Measurements from ENCODE around the gene ANO3. TPM values are rescaled to one million over a fixed set of nuclear protein-coding genes. Genes with fewer than 3 reads are reported as not detected.

Gene ANO3
- total RNA-seq, 2 experiments from 2014 or later = not detected

DNA sequence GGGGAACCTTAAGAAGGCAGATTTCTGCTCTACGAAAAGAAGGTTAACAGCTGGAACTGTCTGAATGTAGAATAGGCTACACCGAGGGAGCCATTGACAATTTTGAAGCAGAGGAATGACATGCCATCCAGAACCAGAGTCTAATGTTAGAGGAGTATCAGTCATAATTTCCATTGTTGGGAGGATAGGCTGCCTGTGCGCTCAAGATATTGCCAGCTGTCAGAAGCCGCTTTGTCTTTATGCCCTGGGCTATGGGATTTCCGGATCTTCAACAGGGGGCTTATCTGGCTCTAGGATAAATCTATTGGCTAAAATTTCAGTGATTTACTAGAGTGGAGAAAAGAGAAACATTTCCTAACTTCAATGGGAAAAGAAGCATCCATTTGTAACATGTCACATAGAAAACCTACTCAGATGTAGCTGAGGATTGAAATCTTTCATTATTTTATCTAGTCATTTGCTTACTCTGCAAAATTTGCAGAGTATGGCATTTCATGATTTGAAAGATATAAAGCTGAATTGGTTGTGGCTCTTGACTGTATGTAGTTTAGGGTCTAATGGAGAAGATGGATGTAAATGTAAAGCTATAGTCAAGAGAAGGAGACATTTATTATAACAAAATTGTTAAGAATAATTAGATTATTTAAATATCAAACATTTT lies 78.9 kb downstream of the ANO3 start:
- no peak for DNase-seq
- CTCF ChIA-PET = no interaction called here
- Mint-ChIP-seq H3K4me3 (no peak overlapping the region), H3K27me3 (no peaks in the 10 kb centered on the region), H3K27ac (no peak overlapping the region), H3K4me1 (ENCODE audit: low read depth) (no peaks in the 10 kb centered on the region), H3K9me3 (no peaks in the 10 kb centered on the region), H3K36me3 (no peaks in the 10 kb centered on the region)
- POLR2A ChIA-PET = no interaction called here
- intact Hi-C loops (cut with micrococcal nuclease) = no loop called here

DNA sequence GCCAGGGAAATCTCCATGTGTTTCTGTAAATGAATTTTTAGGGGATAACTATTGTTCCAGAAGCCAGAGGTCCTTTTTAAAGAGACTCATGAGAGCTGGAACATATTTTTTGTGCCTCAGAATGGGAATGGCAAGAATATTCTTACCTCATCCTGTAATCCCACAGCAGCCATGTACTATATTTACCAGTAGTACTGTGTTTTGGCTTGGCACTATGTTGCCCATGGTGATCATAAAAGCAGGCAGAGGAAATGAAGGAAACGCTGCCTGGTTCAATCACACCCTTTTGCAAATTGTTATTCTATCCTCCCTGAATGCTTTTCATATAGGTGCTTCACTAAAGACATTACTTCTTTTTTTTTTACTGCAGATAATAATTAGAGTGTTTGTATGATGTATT lies 81.0 kb downstream of the ANO3 start:
- ChIA-PET CTCF (no interaction called here), POLR2A (no interaction called here)
- intact Hi-C loops (cut with micrococcal nuclease) = no loop called here
- Mint-ChIP-seq H3K27ac (no peak overlapping the region), H3K4me1 (ENCODE audit: low read depth) (no peaks in the 10 kb centered on the region), H3K9me3 (no peaks in the 10 kb centered on the region), H3K27me3 (no peaks in the 10 kb centered on the region), H3K4me3 (no peak overlapping the region), H3K36me3 (no peaks in the 10 kb centered on the region)
- DNase-seq = no peak

DNA sequence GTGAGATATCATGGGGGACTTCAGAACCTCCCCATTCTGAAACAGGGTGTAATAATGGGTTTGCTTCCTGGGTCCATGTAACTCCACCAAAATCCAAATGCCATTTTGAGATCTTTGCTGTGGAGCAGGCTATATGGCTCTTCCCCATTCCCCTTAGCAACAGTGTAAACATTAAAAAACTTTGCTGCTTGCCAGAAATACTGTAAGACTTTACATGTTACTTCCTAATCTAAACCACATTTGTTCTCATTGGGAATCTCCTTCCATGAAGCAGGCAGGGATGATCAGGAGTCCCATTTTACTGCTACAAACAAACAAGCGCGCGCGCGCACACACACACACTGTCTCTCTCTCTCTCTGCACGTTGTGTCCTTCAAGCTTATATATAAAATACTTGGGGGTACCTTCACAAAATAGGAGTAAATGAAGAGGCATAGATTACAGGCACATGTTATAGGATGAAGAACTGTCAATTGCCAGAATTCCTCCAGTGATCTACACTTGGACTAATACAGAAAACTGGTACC lies 86.5 kb downstream of the ANO3 start:
- Mint-ChIP-seq H3K4me1 (ENCODE audit: low read depth) (no peaks in the 10 kb centered on the region), H3K4me3 (no peak overlapping the region), H3K27ac (no peak overlapping the region), H3K36me3 (no peaks in the 10 kb centered on the region), H3K9me3 (no peaks in the 10 kb centered on the region), H3K27me3 (no peaks in the 10 kb centered on the region)
- intact Hi-C loops (cut with micrococcal nuclease) = no loop called here
- POLR2A ChIA-PET = no interaction called here
- DNase-seq = no peak
- CTCF ChIA-PET = no interaction called here

GRCh38 chr11:26420331-26420730 lies 88.4 kb downstream of the ANO3 start:
- Mint-ChIP-seq H3K9me3 (no peaks in the 10 kb centered on the region), H3K36me3 (no peaks in the 10 kb centered on the region), H3K27me3 (no peaks in the 10 kb centered on the region), H3K27ac (no peak overlapping the region), H3K4me1 (ENCODE audit: low read depth) (no peaks in the 10 kb centered on the region), H3K4me3 (no peak overlapping the region)
- ChIA-PET CTCF (no interaction called here), POLR2A (no interaction called here)
- intact Hi-C loops (cut with micrococcal nuclease) = no loop called here
- DNase-seq = no peak

DNA sequence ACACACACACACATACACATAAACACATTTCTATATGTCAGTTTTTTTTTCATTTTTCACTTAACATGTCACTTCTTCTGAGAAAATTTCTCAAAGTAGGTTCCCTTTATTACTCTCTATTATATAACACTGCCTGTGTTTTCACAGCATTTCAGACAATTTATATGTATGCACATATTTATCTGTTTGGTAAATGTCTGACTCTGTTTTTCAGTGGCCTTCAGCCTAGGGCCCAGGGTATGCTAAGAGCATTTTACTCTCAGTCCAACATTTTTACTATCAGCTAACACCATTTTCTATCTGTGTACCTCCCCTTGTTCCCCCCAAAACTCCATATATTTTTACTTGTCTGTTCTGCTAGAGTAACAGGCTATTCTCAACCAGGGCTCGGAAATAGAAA lies 92.3 kb downstream of the ANO3 start:
- CTCF ChIA-PET = no interaction called here
- POLR2A ChIA-PET = no interaction called here
- Mint-ChIP-seq H3K4me3 (no peak overlapping the region), H3K27ac (no peak overlapping the region), H3K36me3 (no peaks in the 10 kb centered on the region), H3K27me3 (no peaks in the 10 kb centered on the region), H3K9me3 (peaks cover 4% of the 10 kb centered on the region), H3K4me1 (ENCODE audit: low read depth) (no peaks in the 10 kb centered on the region)
- DNase-seq = no peak
- intact Hi-C loops (cut with micrococcal nuclease) = no loop called here

- H3K4me1 Mint-ChIP-seq (ENCODE audit: low read depth) = no peaks in the 10 kb centered on the region
- no peak for DNase-seq
- ChIA-PET CTCF (interaction anchor here (1.0 kb wide), 1 partner anchor 158 kb away, joined by 3 read pairs; no protein-coding TSS in a partner anchor), POLR2A (no interaction called here)
- intact Hi-C loops (cut with micrococcal nuclease) = no loop called here
- H3K27me3 Mint-ChIP-seq = no peaks in the 10 kb centered on the region
- H3K4me3 Mint-ChIP-seq = no peak overlapping the region
- H3K27ac Mint-ChIP-seq = no peak overlapping the region
- peaks cover 9% of the 10 kb centered on the region for H3K9me3 Mint-ChIP-seq
- no peaks in the 10 kb centered on the region for H3K36me3 Mint-ChIP-seq
Observed at GRCh38 chr11:26439854-26440253, 107.9 kb downstream of the ANO3 start.

DNA sequence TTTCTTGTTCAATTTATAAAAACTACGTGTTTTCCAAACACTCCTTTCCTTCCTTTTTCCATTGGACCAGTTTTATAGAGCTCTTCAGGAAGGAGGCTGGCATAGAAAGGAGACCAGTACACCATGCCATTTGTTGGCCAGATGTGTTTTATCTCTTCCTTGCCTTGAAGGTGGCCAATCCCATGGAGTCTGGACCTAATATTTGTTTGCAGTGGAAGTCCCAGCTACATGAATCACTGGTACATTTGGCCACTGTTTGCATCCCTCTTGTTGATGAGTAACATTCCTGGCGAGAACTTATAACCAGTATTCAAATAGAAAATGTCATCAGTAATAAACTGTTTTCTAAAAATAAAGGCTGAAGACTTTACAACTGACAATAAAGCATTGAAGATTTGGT lies 110.2 kb downstream of the ANO3 start:
- no peak overlapping the region for H3K27ac Mint-ChIP-seq
- H3K9me3 Mint-ChIP-seq = peaks cover 9% of the 10 kb centered on the region
- DNase-seq = no peak
- intact Hi-C loops (cut with micrococcal nuclease) = no loop called here
- POLR2A ChIA-PET = no interaction called here
- H3K4me3 Mint-ChIP-seq = no peak overlapping the region
- CTCF ChIA-PET = no interaction called here
- no peaks in the 10 kb centered on the region for H3K27me3 Mint-ChIP-seq
- no peaks in the 10 kb centered on the region for H3K4me1 Mint-ChIP-seq (ENCODE audit: low read depth)
- H3K36me3 Mint-ChIP-seq = no peaks in the 10 kb centered on the region

DNA sequence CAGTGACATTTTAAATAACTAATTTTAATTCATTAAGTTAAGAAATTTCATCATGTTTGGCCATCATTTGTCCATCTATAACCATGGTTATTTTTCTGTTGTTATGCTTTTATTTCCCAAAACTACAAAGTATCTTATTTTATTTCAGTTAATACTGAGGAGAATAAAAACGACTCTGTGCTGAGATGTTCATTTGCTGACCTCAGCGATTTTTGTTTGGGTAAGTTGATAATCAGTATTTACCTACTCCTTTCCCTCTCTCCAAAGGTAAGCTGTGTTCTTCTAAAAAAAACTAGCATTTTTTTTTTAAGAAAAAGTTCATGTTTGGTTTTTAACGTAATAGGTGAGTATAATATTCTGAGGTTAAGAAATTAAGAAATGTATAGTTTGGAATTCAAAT lies 111.7 kb downstream of the ANO3 start:
- DNase-seq = no peak
- Mint-ChIP-seq H3K27me3 (no peaks in the 10 kb centered on the region), H3K9me3 (peaks cover 10% of the 10 kb centered on the region), H3K4me1 (ENCODE audit: low read depth) (no peaks in the 10 kb centered on the region), H3K4me3 (no peak overlapping the region), H3K36me3 (no peaks in the 10 kb centered on the region), H3K27ac (no peak overlapping the region)
- CTCF ChIA-PET = no interaction called here
- intact Hi-C loops (cut with micrococcal nuclease) = no loop called here
- POLR2A ChIA-PET = no interaction called here

- intact Hi-C loops (cut with micrococcal nuclease) = no loop called here
- no peak for DNase-seq
- Mint-ChIP-seq H3K4me3 (no peak overlapping the region), H3K27ac (no peak overlapping the region), H3K27me3 (no peaks in the 10 kb centered on the region), H3K36me3 (no peaks in the 10 kb centered on the region), H3K4me1 (ENCODE audit: low read depth) (no peaks in the 10 kb centered on the region), H3K9me3 (peaks cover 6% of the 10 kb centered on the region)
- POLR2A ChIA-PET = no interaction called here
- CTCF ChIA-PET = interaction anchor here (0.6 kb wide), 1 partner anchor 237 kb away, joined by 3 read pairs; no protein-coding TSS in a partner anchor
Observed at GRCh38 chr11:26457636-26458035, 125.7 kb downstream of the ANO3 start.

GRCh38 chr11:26465274-26465673 lies 133.3 kb downstream of the ANO3 start:
- Mint-ChIP-seq H3K36me3 (no peaks in the 10 kb centered on the region), H3K4me1 (ENCODE audit: low read depth) (no peaks in the 10 kb centered on the region), H3K9me3 (no peaks in the 10 kb centered on the region), H3K4me3 (no peak overlapping the region), H3K27ac (no peak overlapping the region), H3K27me3 (no peaks in the 10 kb centered on the region)
- intact Hi-C loops (cut with micrococcal nuclease) = no loop called here
- ChIA-PET CTCF (no interaction called here), POLR2A (no interaction called here)
- DNase-seq = no peak

DNA sequence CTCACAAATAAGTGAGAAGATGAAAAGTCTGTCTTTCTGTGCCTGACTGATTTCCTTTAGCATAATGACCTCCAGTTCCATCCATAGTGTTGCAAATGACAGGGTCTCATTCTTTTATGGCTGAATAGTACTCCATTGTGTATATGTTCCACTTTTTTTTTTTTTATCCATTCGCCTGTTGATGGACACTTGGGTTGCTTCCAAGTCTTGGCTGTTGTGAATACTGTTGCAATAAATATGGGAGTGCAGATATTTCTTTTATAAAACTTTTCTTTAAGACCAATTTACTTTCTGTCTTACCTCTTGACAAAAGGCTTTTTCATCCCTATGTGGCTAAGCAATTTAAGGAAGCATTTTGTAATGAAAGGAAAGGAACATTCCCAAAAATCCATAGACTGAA lies 135.6 kb downstream of the ANO3 start:
- H3K27ac Mint-ChIP-seq = no peak overlapping the region
- H3K36me3 Mint-ChIP-seq = no peaks in the 10 kb centered on the region
- intact Hi-C loops (cut with micrococcal nuclease) = no loop called here
- CTCF ChIA-PET = no interaction called here
- POLR2A ChIA-PET = no interaction called here
- DNase-seq = no peak
- H3K4me1 Mint-ChIP-seq (ENCODE audit: low read depth) = no peaks in the 10 kb centered on the region
- no peak overlapping the region for H3K4me3 Mint-ChIP-seq
- no peaks in the 10 kb centered on the region for H3K27me3 Mint-ChIP-seq
- H3K9me3 Mint-ChIP-seq = no peaks in the 10 kb centered on the region

DNA sequence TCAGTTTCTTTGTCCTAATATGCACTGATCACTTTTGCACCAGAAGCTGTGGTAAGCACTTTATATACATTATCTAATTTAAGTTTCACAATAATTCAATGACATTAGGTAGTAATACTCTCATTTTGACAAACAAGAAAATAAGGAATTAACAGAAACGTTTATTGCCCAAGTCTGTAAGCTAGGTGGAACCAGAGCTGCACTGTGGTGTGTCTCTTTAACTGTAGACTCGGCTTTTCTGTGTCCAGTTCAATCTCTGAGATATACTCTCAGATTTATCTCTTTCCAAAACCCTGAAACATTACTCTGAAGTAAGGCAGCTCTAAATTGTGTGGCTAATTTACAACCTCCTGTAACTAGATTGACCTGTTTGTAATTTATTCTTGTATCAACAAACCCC lies 139.1 kb downstream of the ANO3 start:
- no peaks in the 10 kb centered on the region for H3K4me1 Mint-ChIP-seq (ENCODE audit: low read depth)
- no peaks in the 10 kb centered on the region for H3K36me3 Mint-ChIP-seq
- H3K27ac Mint-ChIP-seq = no peak overlapping the region
- H3K4me3 Mint-ChIP-seq = no peak overlapping the region
- CTCF ChIA-PET = no interaction called here
- intact Hi-C loops (cut with micrococcal nuclease) = no loop called here
- no peaks in the 10 kb centered on the region for H3K9me3 Mint-ChIP-seq
- POLR2A ChIA-PET = no interaction called here
- no peaks in the 10 kb centered on the region for H3K27me3 Mint-ChIP-seq
- no peak for DNase-seq

GRCh38 chr11:26473216-26474194 lies 141.6 kb downstream of the ANO3 start:
- Mint-ChIP-seq H3K4me1 (ENCODE audit: low read depth) (no peaks in the 10 kb centered on the region), H3K9me3 (no peaks in the 10 kb centered on the region), H3K27me3 (no peaks in the 10 kb centered on the region), H3K36me3 (no peaks in the 10 kb centered on the region), H3K27ac (no peak overlapping the region), H3K4me3 (no peak overlapping the region)
- ChIA-PET POLR2A (no interaction called here), CTCF (no interaction called here)
- intact Hi-C loops (cut with micrococcal nuclease) = no loop called here
- no peak for DNase-seq

All from activated CD4-positive, alpha-beta memory T cell treated with anti-CD3 and anti-CD28 coated beads for 36 hours (primary cell).